ENCODE results near the gene TRIM27. TPM values are rescaled to one million over a fixed set of nuclear protein-coding genes. Genes with fewer than 3 reads are reported as not detected.
"Not testable (repeated sequence)": the region's sequence is repeated elsewhere in the genome, so short reads cannot be mapped to it uniquely, and the experiment has no call there.

TRIM27 gene
- total RNA-seq, 1 donor from 2014 or later, result 17.8 TPM

DNA sequence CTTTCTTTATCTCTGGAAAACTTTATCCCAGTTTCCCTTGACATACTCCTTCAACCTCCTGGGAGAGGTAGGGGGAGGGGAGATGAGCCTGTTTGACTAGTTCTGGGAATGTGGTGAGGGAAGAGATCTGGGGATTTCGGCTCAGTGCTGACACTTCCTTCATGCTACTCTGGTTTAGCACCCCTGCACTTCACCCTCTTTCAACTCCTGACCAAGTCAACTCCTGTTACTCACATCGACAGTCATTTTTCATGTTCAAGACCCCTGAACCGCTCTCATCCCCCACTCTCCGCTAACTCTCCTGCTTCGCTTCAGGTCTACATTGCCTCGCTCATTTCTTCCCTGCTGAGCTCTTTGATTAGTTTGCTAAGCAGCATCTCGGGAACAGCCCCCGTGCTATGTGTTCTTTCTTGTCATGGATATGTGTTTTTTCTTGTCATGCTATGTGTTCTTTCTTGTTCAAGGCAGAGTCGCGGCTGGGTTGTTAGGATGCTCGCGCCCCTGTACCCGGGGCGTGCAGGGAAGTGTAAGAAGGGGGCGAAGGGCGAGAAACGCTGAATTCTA, 16.6 kb upstream of the TRIM27 start:
- H3K4me3 ChIP-seq, result peak overlapping the region; percentile 75
- H3K27ac ChIP-seq (replicated peaks), result peak overlapping the region; percentile 80
- H3K27me3 ChIP-seq (ENCODE audit: low read depth), result no peaks in the 10 kb centered on the region
- H3K4me1 ChIP-seq, result peaks cover 43% of the 10 kb centered on the region
- H3K9me3 ChIP-seq (replicated peaks), result no peaks in the 10 kb centered on the region
- no peak for DNase-seq
- intact Hi-C loops (cut with micrococcal nuclease), result loop anchor here (5.0 kb wide), 1 partner anchor 42 kb away; no protein-coding TSS in a partner anchor
- TF ChIP-seq, protein P1, sequence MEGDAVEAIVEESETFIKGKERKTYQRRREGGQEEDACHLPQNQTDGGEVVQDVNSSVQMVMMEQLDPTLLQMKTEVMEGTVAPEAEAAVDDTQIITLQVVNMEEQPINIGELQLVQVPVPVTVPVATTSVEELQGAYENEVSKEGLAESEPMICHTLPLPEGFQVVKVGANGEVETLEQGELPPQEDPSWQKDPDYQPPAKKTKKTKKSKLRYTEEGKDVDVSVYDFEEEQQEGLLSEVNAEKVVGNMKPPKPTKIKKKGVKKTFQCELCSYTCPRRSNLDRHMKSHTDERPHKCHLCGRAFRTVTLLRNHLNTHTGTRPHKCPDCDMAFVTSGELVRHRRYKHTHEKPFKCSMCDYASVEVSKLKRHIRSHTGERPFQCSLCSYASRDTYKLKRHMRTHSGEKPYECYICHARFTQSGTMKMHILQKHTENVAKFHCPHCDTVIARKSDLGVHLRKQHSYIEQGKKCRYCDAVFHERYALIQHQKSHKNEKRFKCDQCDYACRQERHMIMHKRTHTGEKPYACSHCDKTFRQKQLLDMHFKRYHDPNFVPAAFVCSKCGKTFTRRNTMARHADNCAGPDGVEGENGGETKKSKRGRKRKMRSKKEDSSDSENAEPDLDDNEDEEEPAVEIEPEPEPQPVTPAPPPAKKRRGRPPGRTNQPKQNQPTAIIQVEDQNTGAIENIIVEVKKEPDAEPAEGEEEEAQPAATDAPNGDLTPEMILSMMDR (IDR thresholded peaks at IDR 0.05; ENCODE audit: borderline replicate concordance), result no peak
- no peaks in the 10 kb centered on the region for H3K36me3 ChIP-seq

DNA sequence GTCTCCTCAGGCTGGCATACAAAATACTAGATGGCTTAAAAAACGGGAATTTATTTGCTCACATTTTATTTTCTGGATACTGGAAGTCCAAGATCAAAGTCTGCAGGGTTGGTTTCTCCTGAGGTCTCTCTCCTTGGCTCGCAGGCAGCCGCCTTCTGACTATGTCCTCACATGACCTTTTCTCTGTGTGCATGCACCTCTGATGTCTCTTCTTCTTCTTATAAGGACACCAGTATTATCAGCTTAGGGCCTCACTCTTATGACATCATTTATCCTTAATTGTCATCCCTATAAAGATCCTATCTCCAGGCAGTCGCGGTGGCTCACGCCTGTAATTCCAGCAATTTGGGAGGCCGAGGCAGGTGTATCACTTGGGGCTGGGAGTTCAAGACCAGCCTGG, 9.3 kb upstream of the TRIM27 start:
- Histone ChIP-seq H3K27me3 (ENCODE audit: low read depth) (peaks cover 28% of the 10 kb centered on the region), H3K4me3 (no peak overlapping the region), H3K9me3 (replicated peaks) (no peaks in the 10 kb centered on the region), H3K36me3 (no peaks in the 10 kb centered on the region), H3K27ac (replicated peaks) (no peak overlapping the region), H3K4me1 (no peaks in the 10 kb centered on the region)
- intact Hi-C loops (cut with micrococcal nuclease), result no loop called here
- no peak for DNase-seq
- TF ChIP-seq, protein P1 (IDR thresholded peaks at IDR 0.05; ENCODE audit: borderline replicate concordance), result no peak

DNA sequence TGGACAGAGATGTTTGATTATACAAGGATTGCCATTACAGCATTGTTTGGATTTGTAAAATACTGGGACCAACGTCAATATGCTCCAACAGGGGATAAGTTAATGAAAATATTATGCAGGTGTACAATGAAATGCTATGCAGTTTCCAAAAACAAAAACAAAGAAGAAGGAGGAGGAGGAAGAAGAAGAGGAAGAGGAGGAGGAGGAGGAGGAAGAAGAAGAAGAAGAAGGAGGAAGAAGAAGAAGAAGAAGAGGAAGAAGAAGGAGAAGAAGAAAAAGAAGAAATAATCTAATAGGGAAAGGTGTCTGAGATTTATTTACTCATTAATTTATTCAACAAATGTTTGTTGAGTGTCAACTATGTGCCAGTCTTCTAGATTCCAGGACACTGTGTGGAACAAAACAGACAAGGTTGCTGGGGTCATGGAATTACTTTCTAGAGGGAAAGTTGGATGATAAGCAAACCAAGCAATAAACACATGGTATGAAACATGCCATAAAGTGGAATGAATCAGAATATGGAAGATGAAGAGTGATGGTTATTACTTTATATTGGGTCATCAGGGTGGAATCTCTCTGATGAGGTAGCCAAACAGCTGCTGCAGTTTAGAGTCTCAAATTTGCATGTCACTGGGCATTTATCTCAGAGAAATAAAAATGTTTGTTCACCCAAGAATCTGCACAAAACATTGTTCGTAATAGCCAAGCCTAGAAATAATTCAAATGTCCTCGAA, 6.3 kb upstream of the TRIM27 start:
- no peaks in the 10 kb centered on the region for H3K4me1 ChIP-seq
- H3K27ac ChIP-seq (replicated peaks), result no peak overlapping the region
- TF ChIP-seq, protein P1 (IDR thresholded peaks at IDR 0.05; ENCODE audit: borderline replicate concordance), result no peak
- peaks cover 28% of the 10 kb centered on the region for H3K27me3 ChIP-seq (ENCODE audit: low read depth)
- no peak for DNase-seq
- no peaks in the 10 kb centered on the region for H3K9me3 ChIP-seq (replicated peaks)
- H3K4me3 ChIP-seq, result no peak overlapping the region
- intact Hi-C loops (cut with micrococcal nuclease), result no loop called here
- no peaks in the 10 kb centered on the region for H3K36me3 ChIP-seq

DNA sequence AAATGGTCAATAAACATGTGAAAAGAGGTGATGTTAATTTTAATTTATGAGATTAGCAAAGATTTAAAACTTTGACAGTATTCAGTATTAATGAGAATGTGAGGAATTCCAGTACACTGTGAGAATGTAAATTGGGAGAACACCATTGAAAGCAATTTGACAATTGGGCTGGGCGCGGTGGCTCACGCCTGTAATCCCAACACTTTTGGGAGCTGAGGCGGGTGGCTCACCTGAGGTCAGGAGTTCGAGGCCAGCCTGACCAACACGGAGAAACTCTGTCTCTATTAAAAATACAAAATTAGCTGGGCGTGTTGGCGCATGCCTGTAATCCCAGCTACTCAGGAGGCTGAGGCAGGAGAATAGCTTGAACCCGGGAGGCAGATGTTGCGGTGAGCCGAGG, 5.6 kb upstream of the TRIM27 start:
- H3K4me3 ChIP-seq; H3K36me3 ChIP-seq; DNase-seq; H3K27ac ChIP-seq (replicated peaks); H3K9me3 ChIP-seq (replicated peaks); H3K4me1 ChIP-seq; intact Hi-C loops (cut with micrococcal nuclease): not testable (repeated sequence)
- peaks cover 28% of the 10 kb centered on the region for H3K27me3 ChIP-seq (ENCODE audit: low read depth)

DNA sequence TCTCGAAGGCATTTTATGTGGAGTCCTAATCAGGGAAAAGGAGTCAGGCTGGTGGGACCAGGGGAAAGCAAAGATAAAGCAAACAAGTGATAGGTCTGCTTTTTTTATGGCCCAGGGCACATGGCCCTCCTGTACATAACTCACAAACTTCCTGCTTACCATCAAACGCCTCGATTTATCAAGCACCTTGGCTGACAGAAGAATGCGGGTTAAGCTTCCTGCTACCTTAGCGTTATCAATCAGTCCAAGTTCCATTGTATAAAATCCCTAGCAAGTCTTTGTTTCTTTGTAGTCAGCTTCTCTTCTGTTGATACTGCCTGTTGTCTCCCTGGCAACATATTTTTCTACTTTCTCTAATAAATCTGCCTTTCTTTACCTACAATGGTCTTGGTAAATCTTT, 4.1 kb upstream of the TRIM27 start:
- Histone ChIP-seq H3K27ac (replicated peaks) (no peak overlapping the region), H3K36me3 (no peaks in the 10 kb centered on the region), H3K9me3 (replicated peaks) (no peaks in the 10 kb centered on the region), H3K4me3 (no peak overlapping the region), H3K27me3 (ENCODE audit: low read depth) (peaks cover 28% of the 10 kb centered on the region), H3K4me1 (peaks cover 18% of the 10 kb centered on the region)
- intact Hi-C loops (cut with micrococcal nuclease), result no loop called here
- DNase-seq, result no peak
- TF ChIP-seq, protein P1 (IDR thresholded peaks at IDR 0.05; ENCODE audit: borderline replicate concordance), result no peak

DNA sequence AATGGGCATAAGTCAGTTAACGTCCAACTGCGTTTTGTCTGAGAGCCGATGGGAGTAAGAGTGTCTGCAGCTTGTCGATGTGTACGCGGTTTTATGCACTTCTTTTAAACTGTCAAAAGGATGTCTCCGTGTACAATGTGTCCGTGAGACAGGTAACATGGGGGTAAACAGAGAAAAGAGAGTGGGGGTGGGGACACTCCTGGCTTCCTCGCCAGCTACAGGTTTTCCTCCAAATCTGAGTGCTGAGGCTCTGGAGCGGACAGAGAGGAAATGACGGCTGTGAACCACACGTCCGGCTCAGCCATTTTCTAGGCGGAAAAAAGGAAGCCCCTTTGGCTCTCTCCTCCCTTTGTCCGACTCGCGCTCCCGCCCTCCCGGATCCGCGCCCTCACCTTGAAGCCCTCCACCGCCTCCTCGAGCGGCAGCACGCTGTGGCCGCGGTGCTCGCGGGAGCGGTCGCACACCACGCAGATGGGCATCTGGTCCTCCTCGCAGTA, 916 bp downstream of the TRIM27 start:
- peak; percentile 47 for DNase-seq
- H3K9me3 ChIP-seq (replicated peaks), result no peaks in the 10 kb centered on the region
- peak overlapping the region; percentile 96 for H3K27ac ChIP-seq (replicated peaks)
- intact Hi-C loops (cut with micrococcal nuclease), result no loop called here
- no peaks in the 10 kb centered on the region for H3K27me3 ChIP-seq (ENCODE audit: low read depth)
- TF ChIP-seq, protein P1 (IDR thresholded peaks at IDR 0.05; ENCODE audit: borderline replicate concordance), result no peak
- H3K4me1 ChIP-seq, result peaks cover 57% of the 10 kb centered on the region
- peaks cover 42% of the 10 kb centered on the region for H3K36me3 ChIP-seq
- H3K4me3 ChIP-seq, result peak overlapping the region; percentile 89
